ENCODE results near the gene SUSD4. TPM values are rescaled to one million over a fixed set of nuclear protein-coding genes. Genes with fewer than 3 reads are reported as not detected.

The SUSD4 gene
- total RNA-seq, 2 donors from 2014 or later: 0.58 to 1.1 TPM

GRCh38 chr1:223316082-223316481 is 47.9 kb downstream of the SUSD4 start:
- H3K27me3 Mint-ChIP-seq (ENCODE audit: low read depth): no peaks in the 10 kb centered on the region
- H3K36me3 Mint-ChIP-seq (ENCODE audit: insufficient read depth in 2 of 2): no peaks in the 10 kb centered on the region
- no peak for ATAC-seq (replicated peaks in 1 of 2)
- no peaks in the 10 kb centered on the region for H3K9me3 Mint-ChIP-seq
- no peak overlapping the region for H3K4me3 Mint-ChIP-seq
- no peak overlapping the region for H3K27ac Mint-ChIP-seq
- H3K4me1 Mint-ChIP-seq (ENCODE audit: low read depth): no peaks in the 10 kb centered on the region
- no peak for DNase-seq

GRCh38 chr1:223315665-223316064 is 48.3 kb downstream of the SUSD4 start:
- Mint-ChIP-seq H3K4me1 (ENCODE audit: low read depth) (no peaks in the 10 kb centered on the region), H3K9me3 (no peaks in the 10 kb centered on the region), H3K27ac (no peak overlapping the region), H3K4me3 (no peak overlapping the region), H3K36me3 (ENCODE audit: insufficient read depth in 2 of 2) (no peaks in the 10 kb centered on the region), H3K27me3 (ENCODE audit: low read depth) (no peaks in the 10 kb centered on the region)
- DNase-seq: no peak
- no peak for ATAC-seq (replicated peaks in 1 of 2)

GRCh38 chr1:223313415-223313754 is 50.6 kb downstream of the SUSD4 start:
- no peaks in the 10 kb centered on the region for H3K4me1 Mint-ChIP-seq (ENCODE audit: low read depth)
- H3K27me3 Mint-ChIP-seq (ENCODE audit: low read depth): no peaks in the 10 kb centered on the region
- no peaks in the 10 kb centered on the region for H3K9me3 Mint-ChIP-seq
- ATAC-seq (replicated peaks in 1 of 2) (no peak), DNase-seq (no peak)
- H3K27ac Mint-ChIP-seq: no peak overlapping the region
- H3K36me3 Mint-ChIP-seq (ENCODE audit: insufficient read depth in 2 of 2): no peaks in the 10 kb centered on the region
- H3K4me3 Mint-ChIP-seq: no peak overlapping the region

GRCh38 chr1:223312705-223313414 is 51.1 kb downstream of the SUSD4 start:
- Mint-ChIP-seq H3K36me3 (ENCODE audit: insufficient read depth in 2 of 2) (no peaks in the 10 kb centered on the region), H3K27me3 (ENCODE audit: low read depth) (no peaks in the 10 kb centered on the region), H3K4me1 (ENCODE audit: low read depth) (no peaks in the 10 kb centered on the region), H3K27ac (no peak overlapping the region), H3K9me3 (no peaks in the 10 kb centered on the region), H3K4me3 (no peak overlapping the region)
- ATAC-seq (replicated peaks in 1 of 2) (no peak), DNase-seq (no peak)

GRCh38 chr1:223312273-223312672 is 51.7 kb downstream of the SUSD4 start:
- no peaks in the 10 kb centered on the region for H3K36me3 Mint-ChIP-seq (ENCODE audit: insufficient read depth in 2 of 2)
- H3K27me3 Mint-ChIP-seq (ENCODE audit: low read depth): no peaks in the 10 kb centered on the region

GRCh38 chr1:223311826-223312225 is 52.1 kb downstream of the SUSD4 start:
- no peaks in the 10 kb centered on the region for H3K27me3 Mint-ChIP-seq (ENCODE audit: low read depth)
- no peak overlapping the region for H3K27ac Mint-ChIP-seq
- no peaks in the 10 kb centered on the region for H3K4me1 Mint-ChIP-seq (ENCODE audit: low read depth)
- H3K9me3 Mint-ChIP-seq: no peaks in the 10 kb centered on the region
- H3K4me3 Mint-ChIP-seq: no peak overlapping the region
- ATAC-seq (replicated peaks in 1 of 2) (no peak), DNase-seq (no peak)
- H3K36me3 Mint-ChIP-seq (ENCODE audit: insufficient read depth in 2 of 2): no peaks in the 10 kb centered on the region

More at GRCh38 chr1:223312273-223312672, 51.7 kb downstream of the SUSD4 start:
- no peak overlapping the region for H3K27ac Mint-ChIP-seq
- H3K4me3 Mint-ChIP-seq: no peak overlapping the region
- no peaks in the 10 kb centered on the region for H3K4me1 Mint-ChIP-seq (ENCODE audit: low read depth)
- H3K9me3 Mint-ChIP-seq: no peaks in the 10 kb centered on the region
- ATAC-seq (replicated peaks in 1 of 2): no peak
- DNase-seq: no peak

- Mint-ChIP-seq H3K27ac (no peak overlapping the region), H3K4me3 (no peak overlapping the region), H3K4me1 (ENCODE audit: low read depth) (no peaks in the 10 kb centered on the region), H3K27me3 (ENCODE audit: low read depth) (no peaks in the 10 kb centered on the region), H3K9me3 (peaks cover 1 to 2% of the 10 kb centered on the region in 2 donors), H3K36me3 (ENCODE audit: insufficient read depth in 2 of 2) (no peaks in the 10 kb centered on the region)
- ATAC-seq (replicated peaks in 1 of 2) (no peak), DNase-seq (no peak)
Measured at GRCh38 chr1:223308136-223308535, 55.8 kb downstream of the SUSD4 start.

- Mint-ChIP-seq H3K9me3 (peaks cover 1 to 5% of the 10 kb centered on the region in 2 donors), H3K4me1 (ENCODE audit: low read depth) (no peaks in the 10 kb centered on the region)
Measured at GRCh38 chr1:223307544-223307943, 56.4 kb downstream of the SUSD4 start.

GRCh38 chr1:223304931-223305330 is 59.0 kb downstream of the SUSD4 start:
- DNase-seq (no peak), ATAC-seq (replicated peaks in 1 of 2) (no peak)
- Mint-ChIP-seq H3K4me1 (ENCODE audit: low read depth) (peaks cover 26% of the 10 kb centered on the region), H3K27me3 (ENCODE audit: low read depth) (no peaks in the 10 kb centered on the region), H3K36me3 (ENCODE audit: insufficient read depth in 2 of 2) (no peaks in the 10 kb centered on the region), H3K9me3 (peaks cover 1 to 5% of the 10 kb centered on the region in 2 donors), H3K27ac (no peak overlapping the region), H3K4me3 (no peak overlapping the region)

More at GRCh38 chr1:223307544-223307943, 56.4 kb downstream of the SUSD4 start:
- no peak overlapping the region for H3K4me3 Mint-ChIP-seq
- H3K36me3 Mint-ChIP-seq (ENCODE audit: insufficient read depth in 2 of 2): no peaks in the 10 kb centered on the region
- ATAC-seq (replicated peaks in 1 of 2): no peak
- H3K27me3 Mint-ChIP-seq (ENCODE audit: low read depth): no peaks in the 10 kb centered on the region
- H3K27ac Mint-ChIP-seq: no peak overlapping the region
- DNase-seq: no peak

- peak overlapping the region in 1 of 2 donors; percentile 20 for H3K4me3 Mint-ChIP-seq
- H3K27me3 Mint-ChIP-seq (ENCODE audit: low read depth): no peaks in the 10 kb centered on the region
- peaks cover 27% of the 10 kb centered on the region for H3K4me1 Mint-ChIP-seq (ENCODE audit: low read depth)
- no peak overlapping the region for H3K27ac Mint-ChIP-seq
- no peaks in the 10 kb centered on the region for H3K36me3 Mint-ChIP-seq (ENCODE audit: insufficient read depth in 2 of 2)
- peaks cover 1 to 5% of the 10 kb centered on the region in 2 donors for H3K9me3 Mint-ChIP-seq
- DNase-seq (no peak), ATAC-seq (replicated peaks in 1 of 2) (peak; percentile 46 to 51)
Measured at GRCh38 chr1:223301371-223301770, 62.6 kb downstream of the SUSD4 start.

- DNase-seq: no peak
- Mint-ChIP-seq H3K27me3 (ENCODE audit: low read depth) (no peaks in the 10 kb centered on the region), H3K36me3 (ENCODE audit: insufficient read depth in 2 of 2) (no peaks in the 10 kb centered on the region), H3K27ac (no peak overlapping the region), H3K4me1 (ENCODE audit: low read depth) (peaks cover 27% of the 10 kb centered on the region), H3K9me3 (peaks cover 1 to 5% of the 10 kb centered on the region in 2 donors), H3K4me3 (no peak overlapping the region)
- no peak for ATAC-seq (replicated peaks in 1 of 2)
Measured at GRCh38 chr1:223299553-223299952, 64.4 kb downstream of the SUSD4 start.

GRCh38 chr1:223298701-223299100 is 65.3 kb downstream of the SUSD4 start:
- H3K4me3 Mint-ChIP-seq: no peak overlapping the region
- no peak for ATAC-seq (replicated peaks in 1 of 2)
- no peaks in the 10 kb centered on the region for H3K36me3 Mint-ChIP-seq (ENCODE audit: insufficient read depth in 2 of 2)

GRCh38 chr1:223297800-223298199 is 66.2 kb downstream of the SUSD4 start:
- H3K27ac Mint-ChIP-seq: no peak overlapping the region
- peaks cover 27% of the 10 kb centered on the region for H3K4me1 Mint-ChIP-seq (ENCODE audit: low read depth)

More at GRCh38 chr1:223298701-223299100, 65.3 kb downstream of the SUSD4 start:
- Mint-ChIP-seq H3K27me3 (ENCODE audit: low read depth) (no peaks in the 10 kb centered on the region), H3K4me1 (ENCODE audit: low read depth) (peaks cover 27% of the 10 kb centered on the region), H3K9me3 (peaks cover 1 to 5% of the 10 kb centered on the region in 2 donors), H3K27ac (no peak overlapping the region)
- DNase-seq: no peak

GRCh38 chr1:223291796-223292195 is 72.2 kb downstream of the SUSD4 start:
- no peaks in the 10 kb centered on the region for H3K27me3 Mint-ChIP-seq (ENCODE audit: low read depth)
- H3K27ac Mint-ChIP-seq: no peak overlapping the region
- H3K4me3 Mint-ChIP-seq: no peak overlapping the region
- H3K9me3 Mint-ChIP-seq: no peaks in the 10 kb centered on the region
- H3K4me1 Mint-ChIP-seq (ENCODE audit: low read depth): no peaks in the 10 kb centered on the region
- DNase-seq: no peak
- no peak for ATAC-seq (replicated peaks in 1 of 2)
- H3K36me3 Mint-ChIP-seq (ENCODE audit: insufficient read depth in 2 of 2): no peaks in the 10 kb centered on the region

More at GRCh38 chr1:223297800-223298199, 66.2 kb downstream of the SUSD4 start:
- no peaks in the 10 kb centered on the region for H3K36me3 Mint-ChIP-seq (ENCODE audit: insufficient read depth in 2 of 2)
- H3K4me3 Mint-ChIP-seq: no peak overlapping the region
- no peaks in the 10 kb centered on the region for H3K27me3 Mint-ChIP-seq (ENCODE audit: low read depth)
- no peak for DNase-seq
- H3K9me3 Mint-ChIP-seq: no peaks in the 10 kb centered on the region
- no peak for ATAC-seq (replicated peaks in 1 of 2)
